CD14-positive monocyte (primary cell): ENCODE measurements around the gene TMEM167B. TPM values are rescaled to one million over a fixed set of nuclear protein-coding genes. Genes with fewer than 3 reads are reported as not detected.

Experiments
- DNase-seq, 3 donors: peaks; one replicate each; pipeline ENCODE4 v3.0.0-alpha.2; 2011 to 2022
- H2AFZ ChIP-seq: 2 replicates; pipeline ENCODE4 v1.6.0; 2012; ENCODE audit warnings: mild to moderate bottlenecking, low read depth, low read length, inconsistent platforms; ENCODE audit not compliant: insufficient read depth, poor library complexity, severe bottlenecking
- H3K27ac ChIP-seq, 2 donors: 1 replicate in 1 of 2; 2 replicates in 1 of 2; pipeline ENCODE4 v1.5.1; 2012 to 2013; ENCODE audit warnings: low read length in 2 of 2, control low read depth in 1 of 2, inconsistent platforms in 1 of 2, low read depth in 1 of 2, mild to moderate bottlenecking in 1 of 2
- H3K27me3 ChIP-seq, 2 donors: one replicate each; pipeline versions ENCODE4 v1.6.0 to v1.6.1; 2011 to 2013; ENCODE audit warnings: low read length in 2 of 2; ENCODE audit not compliant: control insufficient read depth in 2 of 2, insufficient read depth in 2 of 2
- H3K36me3 ChIP-seq, 2 donors: replicated peaks in 1 of 2; 1 replicate in 1 of 2; 2 replicates in 1 of 2; pipeline versions ENCODE4 v1.5.1 to v1.6.1; 2012 to 2013; ENCODE audit warnings: low read length in 2 of 2, control low read depth in 1 of 2, inconsistent platforms in 1 of 2, mild to moderate bottlenecking in 1 of 2; ENCODE audit not compliant: insufficient read depth in 2 of 2, control insufficient read depth in 1 of 2
- H3K4me1 ChIP-seq, 2 donors: 1 replicate in 1 of 2; 2 replicates in 1 of 2; pipeline versions ENCODE4 v1.5.1 to v1.6.1; 2012 to 2013; ENCODE audit warnings: low read length in 2 of 2, control low read depth in 1 of 2, inconsistent platforms in 1 of 2, mild to moderate bottlenecking in 1 of 2, moderate library complexity in 1 of 2; ENCODE audit not compliant: insufficient read depth in 2 of 2, control insufficient read depth in 1 of 2
- H3K4me2 ChIP-seq: replicated peaks from 2 replicates; pipeline ENCODE3; 2012; ENCODE audit warnings: low read length, moderate library complexity, mild to moderate bottlenecking; ENCODE audit not compliant: poor library complexity, severe bottlenecking; ENCODE audit errors: extremely low read depth
- H3K4me3 ChIP-seq, 3 experiments: fragments of 200-600 bp in 1 of 3; sonication (generic) in 1 of 3; replicated peaks in 1 of 3; 1 replicate in 2 of 3; 2 replicates in 1 of 3; pipeline ENCODE4 v1.5.1; 2011 to 2013; ENCODE audit warnings: low read length in 3 of 3, mild to moderate bottlenecking in 3 of 3, control low read depth in 2 of 3, low read depth in 2 of 3, inconsistent platforms in 1 of 3, moderate library complexity in 1 of 3
- H3K79me2 ChIP-seq: 2 replicates; pipeline ENCODE4 v1.6.0; 2012; ENCODE audit warnings: mild to moderate bottlenecking, control low read depth, inconsistent platforms, low read length, moderate library complexity; ENCODE audit not compliant: insufficient read depth
- H3K9ac ChIP-seq: 2 replicates; pipeline ENCODE4 v1.6.0; 2017; ENCODE audit warnings: low read length, mild to moderate bottlenecking; ENCODE audit not compliant: insufficient read depth, poor library complexity, severe bottlenecking
- H3K9me3 ChIP-seq, 2 donors: replicated peaks in 1 of 2; 1 replicate in 1 of 2; 2 replicates in 1 of 2; pipeline versions ENCODE4 v1.5.1 to v1.6.1; 2012 to 2013; ENCODE audit warnings: low read length in 2 of 2, control low read depth in 1 of 2; ENCODE audit not compliant: control insufficient read depth in 1 of 2, insufficient read depth in 1 of 2
- H4K20me1 ChIP-seq: 2 replicates; pipeline ENCODE4 v1.6.0; 2012; ENCODE audit warnings: mild to moderate bottlenecking, low read length, control low read depth, moderate library complexity; ENCODE audit not compliant: insufficient read depth
- H3K27ac Mint-ChIP-seq, 7 donors: one replicate each; pipeline ENCODE4 v1.8.0; 2020; ENCODE audit warnings: mild to moderate bottlenecking in 7 of 7, mixed read lengths in 7 of 7, moderate library complexity in 6 of 7, inconsistent platforms in 2 of 7
- H3K27me3 Mint-ChIP-seq, 3 donors: one replicate each; pipeline ENCODE4 v1.8.0; 2021 to 2022; ENCODE audit warnings: low read depth in 3 of 3, mild to moderate bottlenecking in 3 of 3, mixed read lengths in 3 of 3, moderate library complexity in 3 of 3, inconsistent platforms in 1 of 3
- H3K36me3 Mint-ChIP-seq, 2 donors: one replicate each; pipeline ENCODE4 v1.8.0; 2020; ENCODE audit warnings: mixed read lengths in 2 of 2, inconsistent platforms in 1 of 2, mild to moderate bottlenecking in 1 of 2
- H3K4me1 Mint-ChIP-seq: one replicate; pipeline ENCODE4 v1.8.0; 2020; ENCODE audit warnings: mild to moderate bottlenecking, mixed read lengths
- H3K4me3 Mint-ChIP-seq, 2 donors: one replicate each; pipeline ENCODE4 v1.8.0; 2020; ENCODE audit warnings: mild to moderate bottlenecking in 2 of 2, mixed read lengths in 2 of 2, moderate library complexity in 1 of 2
- H3K9me3 Mint-ChIP-seq, 7 donors: one replicate each; pipeline ENCODE4 v1.8.0; 2020 to 2022; ENCODE audit warnings: mixed read lengths in 7 of 7, mild to moderate bottlenecking in 6 of 7, moderate library complexity in 6 of 7, inconsistent platforms in 2 of 7
- CTCF ChIP-seq: fragments of 200-600 bp; IDR thresholded peaks from one replicate; pipeline ENCODE4 v1.8.0; 2022; ENCODE audit warnings: antibody characterized with exemption, mild to moderate bottlenecking
- WGBS: methylation state at CpG from one replicate; pipeline ENCODE4 v1.1.5; 2013; ENCODE audit warnings: missing lambda C conversion rate; ENCODE audit not compliant: insufficient coverage; 5-methylcytosine and 5-hydroxymethylcytosine counted together
- intact Hi-C, 2 donors: fragments of 100-400 bp; cut with micrococcal nuclease; formaldehyde crosslinking; loops; one replicate each; pipeline versions ENCODE4 v1.15.0 to v1.15.1; 2023
- polyA plus RNA-seq, 3 donors: library from polyadenylated mRNA; depleted of rRNA in 1 of 3; unstranded in 2 of 3; stranded (reverse) in 1 of 3; fragments of 300-500 nt in 2 of 3; fragments of >200 nt in 1 of 3; fragmentation: Illumina TruSeq in 2 of 3; gene quantifications; 1 replicate in 2 of 3; 2 replicates in 1 of 3; pipeline ENCODE4 v1.2.3, GENCODE V29; 2012 to 2021

The TMEM167B gene
- polyA plus RNA-seq, 3 donors = 39.2 to 50.8 (median 43.3) TPM

DNA sequence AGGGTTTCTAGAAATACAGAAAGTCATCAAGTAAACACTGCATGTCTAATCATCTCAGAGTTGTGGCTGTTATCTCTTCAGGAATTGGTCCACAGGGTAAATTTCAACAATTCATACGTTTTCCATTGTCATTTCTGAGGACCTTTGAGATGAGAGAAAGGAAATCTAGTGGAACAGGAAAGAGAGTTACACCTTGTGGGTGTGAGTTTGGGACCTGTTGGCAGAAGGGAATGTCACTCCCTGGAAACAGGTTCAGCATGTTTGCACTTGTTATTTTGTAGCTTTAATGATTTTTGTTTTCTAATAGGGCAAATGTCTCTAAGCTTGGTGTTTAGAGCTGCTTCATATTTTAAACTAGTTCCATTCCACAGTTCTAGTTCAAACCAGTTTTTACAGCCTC, 5.6 kb downstream of the TMEM167B start:
- peaks cover 24 to 33% of the 10 kb centered on the region in 2 donors for H3K4me1 ChIP-seq
- H3K4me2 ChIP-seq = no peak overlapping the region
- no peak overlapping the region for H2AFZ ChIP-seq
- Mint-ChIP-seq H3K27me3 (peaks cover 0 to 2% (median 0%) of the 10 kb centered on the region in 3 donors), H3K36me3 (peaks cover 41 to 47% of the 10 kb centered on the region in 2 donors), H3K9me3 (no peaks in the 10 kb centered on the region), H3K4me1 (peaks cover 27% of the 10 kb centered on the region), H3K27ac (peak overlapping the region in 1 of 7 donors; percentile 2), H3K4me3 (no peak overlapping the region)
- peaks cover 36 to 44% of the 10 kb centered on the region in 2 donors for H3K36me3 ChIP-seq
- H3K27me3 ChIP-seq = no peaks in the 10 kb centered on the region
- TF ChIP-seq CTCF = no peak
- WGBS = 100% methylated on average over 1 of the region's 1 CpG
- no peak overlapping the region for H3K9ac ChIP-seq
- H4K20me1 ChIP-seq = peaks cover 14% of the 10 kb centered on the region
- H3K79me2 ChIP-seq = peaks cover 70% of the 10 kb centered on the region
- no peak for DNase-seq
- intact Hi-C loops = loop anchor here (5.0 kb wide), 2 partner anchors 54 to 349 kb away; partner anchors contain the start of genes STXBP3 (in 1 of the 2) and WDR47 (in 1 of the 2)
- no peak overlapping the region for H3K27ac ChIP-seq
- H3K4me3 ChIP-seq = no peak overlapping the region
- H3K9me3 ChIP-seq = no peaks in the 10 kb centered on the region

GRCh38 chr1:109099938-109100773, 9.6 kb downstream of the TMEM167B start:
- Mint-ChIP-seq H3K4me1 (peaks cover 21% of the 10 kb centered on the region), H3K36me3 (peaks cover 17 to 22% of the 10 kb centered on the region in 2 donors), H3K27ac (peak overlapping the region; percentile 92 to 98 (median 96)), H3K4me3 (peak overlapping the region; percentile 98 to 99), H3K27me3 (peaks cover 0 to 3% (median 0%) of the 10 kb centered on the region in 3 donors), H3K9me3 (peaks cover 0 to 3% (median 0%) of the 10 kb centered on the region in 7 donors)
- DNase-seq = peak; percentile 93 to 97 (median 95)
- no peaks in the 10 kb centered on the region for H3K27me3 ChIP-seq
- peak overlapping the region; percentile 85 for H3K4me2 ChIP-seq
- peaks cover 19 to 29% of the 10 kb centered on the region in 2 donors for H3K4me1 ChIP-seq
- peak overlapping the region; percentile 64 to 88 (median 86) for H3K4me3 ChIP-seq
- under 1% methylated on average over 62 of the region's 77 CpGs for WGBS
- peak; percentile 80 for TF ChIP-seq CTCF
- intact Hi-C loops = loop anchor here (1.0 to 5.0 kb wide), 3 partner anchors 10 to 353 kb away; partner anchors contain the start of genes STXBP3 (in 1 of the 2), TMEM167B (in 1 of the 2) and WDR47 (in 1 of the 2)
- peak overlapping the region; percentile 85 to 90 for H3K27ac ChIP-seq
- H3K79me2 ChIP-seq = peaks cover 36% of the 10 kb centered on the region
- H3K9ac ChIP-seq = peak overlapping the region; percentile 89
- H3K9me3 ChIP-seq = no peaks in the 10 kb centered on the region
- H2AFZ ChIP-seq = peak overlapping the region; percentile 82
- H4K20me1 ChIP-seq = peaks cover 6% of the 10 kb centered on the region
- H3K36me3 ChIP-seq = peaks cover 15 to 18% of the 10 kb centered on the region in 2 donors
